ENCODE measurements around the gene ZNHIT1. TPM values are rescaled to one million over a fixed set of nuclear protein-coding genes. Genes with fewer than 3 reads are reported as not detected.

ZNHIT1 gene
- total RNA-seq, 2 donors from 2014 or later = 75.2 to 109 TPM

- no peaks in the 10 kb centered on the region for H3K27me3 ChIP-seq (replicated peaks; ENCODE audit: insufficient read depth)
- no peak for DNase-seq (ENCODE audit: low spot score)
- intact Hi-C loops (cut with DNase I) = no loop called here
- H3K4me3 ChIP-seq = no peak overlapping the region
- 78% methylated on average over 5 of the region's 5 CpGs for WGBS
- H3K9me3 ChIP-seq = no peaks in the 10 kb centered on the region
- TF ChIP-seq POLR2A (IDR thresholded peaks at IDR 0.05) = no peak
- H3K27ac ChIP-seq = no peak overlapping the region
- H3K4me1 ChIP-seq (replicated peaks) = no peaks in the 10 kb centered on the region
- no peaks in the 10 kb centered on the region for H3K36me3 ChIP-seq
These were observed 53.1 kb downstream of the ZNHIT1 start for GRCh38 chr7:101271021-101271420.

DNA sequence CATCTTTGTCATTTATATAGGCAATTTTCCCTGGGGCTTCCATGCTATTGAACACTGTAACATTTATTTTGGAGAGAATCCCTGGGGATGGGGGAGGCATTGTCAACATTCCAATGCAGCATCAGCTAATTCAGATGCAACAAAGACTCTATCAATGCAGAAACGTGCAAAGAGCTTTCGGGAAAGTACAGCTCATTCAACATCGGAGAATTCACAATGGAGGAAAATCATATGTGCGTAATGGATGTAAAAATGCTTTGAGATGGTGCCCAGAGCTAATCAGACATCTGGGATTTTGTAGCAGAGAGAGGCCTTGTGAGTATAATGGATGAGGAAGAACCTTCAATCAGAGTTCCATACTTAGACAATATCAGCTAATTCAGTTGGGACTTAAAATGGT is 55.2 kb downstream of the ZNHIT1 start:
- no peaks in the 10 kb centered on the region for H3K9me3 ChIP-seq
- DNase-seq (ENCODE audit: low spot score) = no peak
- intact Hi-C loops (cut with DNase I) = no loop called here
- H3K4me3 ChIP-seq = no peak overlapping the region
- H3K4me1 ChIP-seq (replicated peaks) = no peaks in the 10 kb centered on the region
- no peak overlapping the region for H3K27ac ChIP-seq
- WGBS = 37% methylated on average over 4 of the region's 4 CpGs
- H3K36me3 ChIP-seq = no peaks in the 10 kb centered on the region
- TF ChIP-seq POLR2AphosphoS5 (IDR thresholded peaks at IDR 0.05) (no peak), CTCF (IDR thresholded peaks at IDR 0.05) (no peak), POLR2A (IDR thresholded peaks at IDR 0.05) (no peak)
- H3K27me3 ChIP-seq (replicated peaks; ENCODE audit: insufficient read depth) = no peaks in the 10 kb centered on the region

Small RNAs within 50 kb of the gene (small RNA-seq; reads per million reads assigned to genes)
- 0 reads per million in 2 donors for gene RNU6-1104P

Other genes starting within 250 kb of the ZNHIT1 start
- gene MUC12, start 248.6 kb upstream of the ZNHIT1 start, total RNA-seq = 10 to 100 TPM in 1 of 2 donors, 1 to 10 TPM in 1; 4.0 to 20.9 TPM
- gene MUC17, start 198.1 kb upstream of the ZNHIT1 start, total RNA-seq = under 1 TPM in 1 of 2 donors, not detected in 1; 0.23 TPM
- gene TRIM56, start 132.7 kb upstream of the ZNHIT1 start, total RNA-seq = 10 to 100 TPM; 32.0 to 36.1 TPM
- gene SERPINE1, start 91.1 kb upstream of the ZNHIT1 start, total RNA-seq = 10 to 100 TPM in 1 of 2 donors, 1 to 10 TPM in 1; 3.7 to 24.4 TPM
- 10 to 100 TPM; 47.2 to 90.0 TPM for gene AP1S1, start 63.7 kb upstream of the ZNHIT1 start, total RNA-seq
- under 1 TPM; 0.14 to 0.68 TPM for gene VGF, start 52.6 kb upstream of the ZNHIT1 start, total RNA-seq
- gene NAT16, start 37.9 kb upstream of the ZNHIT1 start, total RNA-seq = not detected
- not detected for gene MOGAT3, start 17.1 kb upstream of the ZNHIT1 start, total RNA-seq
- gene PLOD3, start 584 bp upstream of the ZNHIT1 start, total RNA-seq = 10 to 100 TPM; 24.2 to 52.5 TPM
- gene CLDN15, start 19.6 kb downstream of the ZNHIT1 start, total RNA-seq = 10 to 100 TPM in 1 of 2 donors, 1 to 10 TPM in 1; 9.2 to 17.4 TPM
- gene FIS1, start 26.9 kb downstream of the ZNHIT1 start, total RNA-seq = 100 to 1,000 TPM; 238 to 256 TPM
- 10 to 100 TPM; 24.7 to 37.7 TPM for gene IFT22, start 103.6 kb downstream of the ZNHIT1 start, total RNA-seq
- 10 to 100 TPM in 1 of 2 donors, 1 to 10 TPM in 1; 3.8 to 10.3 TPM for gene COL26A1, start 144.7 kb downstream of the ZNHIT1 start, total RNA-seq

Measured in prostate gland (tissue), 2 donors.